HepG2 (cell line): Measurements from ENCODE around the gene CARMIL1. TPM values are rescaled to one million over a fixed set of nuclear protein-coding genes. Genes with fewer than 3 reads are reported as not detected.

Experiments used
- ATAC-seq: fragments of 200-7000 bp; cut with Tn5 transposase; 3 replicates; pipeline ENCODE4 v1.9.1; 2020; ENCODE audit warnings: mild to moderate bottlenecking, moderate library complexity
- BruUV-seq: library from RNA; stranded (reverse); fragments of 400-500 nt; replicated peaks from 2 replicates; lab custom pipeline; 2021; lab: Mats Ljungman, UMichigan
- CTCF ChIA-PET: fragments of 300-600 bp; formaldehyde crosslinking; extraction: SDS; loops from one replicate; lab custom pipeline; 2021; ENCODE audit warnings: low total read pairs, inconsistent platforms, low intra/inter-chr PET ratio; lab: Yijun Ruan, JAX
- POLR2A ChIA-PET: fragments of 350-600 bp; sonication (Branson Sonifier 250); formaldehyde crosslinking; loops from one replicate; lab custom pipeline; 2020; ENCODE audit warnings: antibody characterized with exemption, inconsistent platforms; lab: Yijun Ruan, JAX
- DNase-seq: peaks from one replicate; pipeline ENCODE4 v3.0.0-alpha.2; 2015; ENCODE audit warnings: low spot score
- FAIRE-seq: peaks from 3 replicates; lab custom pipeline; 2011; peaks lifted over from hg19 to GRCh38; lab: Jason Lieb, UNC
- H2AFZ ChIP-seq: one replicate; pipeline ENCODE4 v1.6.1; 2011; ENCODE audit warnings: low read length, inconsistent platforms
- H3K27ac ChIP-seq: fragments of 300-600 bp; 3 replicates; pipeline ENCODE4 v1.8.0; 2011; ENCODE audit warnings: mixed run types, mild to moderate bottlenecking, mixed read lengths, low read length, inconsistent platforms; ENCODE audit not compliant: insufficient read depth; ENCODE audit errors: extremely low read length
- H3K27me3 ChIP-seq, 2 experiments: fragments of 200-600 bp in 1 of 2; 2 replicates in 1 of 2; 3 replicates in 1 of 2; pipeline versions ENCODE4 v1.6.0 to v1.8.0; 2011; ENCODE audit warnings: low read length in 2 of 2, mild to moderate bottlenecking in 2 of 2, moderate library complexity in 2 of 2, inconsistent platforms in 1 of 2; ENCODE audit not compliant: insufficient read depth in 2 of 2, control insufficient read depth in 1 of 2
- H3K36me3 ChIP-seq, 2 experiments: fragments of 200-600 bp in 1 of 2; replicated peaks in 1 of 2; 2 replicates in 1 of 2; 3 replicates in 1 of 2; pipeline versions ENCODE4 v1.5.1 to v1.8.0; 2011; ENCODE audit warnings: low read length in 2 of 2, inconsistent platforms in 1 of 2; ENCODE audit not compliant: insufficient read depth in 2 of 2, control insufficient read depth in 1 of 2
- H3K4me1 ChIP-seq: 2 replicates; pipeline ENCODE4 v1.5.1; 2012; ENCODE audit warnings: low read length, inconsistent platforms; ENCODE audit not compliant: insufficient read depth
- H3K4me2 ChIP-seq: 2 replicates; pipeline ENCODE4 v1.6.0; 2011; ENCODE audit warnings: low read depth, low read length, inconsistent platforms
- H3K4me3 ChIP-seq, 3 experiments: fragments of 200-600 bp in 1 of 3; sonication (generic), shearing (Covaris generic) in 1 of 3; replicated peaks in 1 of 3; 2 replicates each; pipeline ENCODE4 v1.5.1; 2011 to 2016; ENCODE audit warnings: low read length in 3 of 3, inconsistent platforms in 2 of 3, low read depth in 2 of 3, mild to moderate bottlenecking in 2 of 3, control low read depth in 1 of 3, mixed read lengths in 1 of 3; ENCODE audit not compliant: insufficient read depth in 1 of 3
- H3K79me2 ChIP-seq: one replicate; pipeline ENCODE4 v1.6.1; 2011; ENCODE audit warnings: low read length, inconsistent platforms; ENCODE audit not compliant: insufficient read depth
- H3K9ac ChIP-seq: 2 replicates; pipeline ENCODE4 v1.6.0; 2011; ENCODE audit warnings: mild to moderate bottlenecking, low read depth, low read length, inconsistent platforms; ENCODE audit not compliant: insufficient read depth
- H3K9me3 ChIP-seq: 2 replicates; pipeline ENCODE4 v1.5.1; 2012; ENCODE audit warnings: mild to moderate bottlenecking, low read length
- H4K20me1 ChIP-seq: 2 replicates; pipeline ENCODE4 v1.6.0; 2011; ENCODE audit warnings: inconsistent platforms, mild to moderate bottlenecking, low read length, moderate library complexity; ENCODE audit not compliant: insufficient read depth
- ATF5 ChIP-seq: sonication (generic); formaldehyde crosslinking; IDR thresholded peaks from 2 replicates; pipeline ENCODE4 v1.4.0; 2020; ENCODE audit warnings: mild to moderate bottlenecking, low read depth, missing genetic modification reagents
- EEA1 ChIP-seq: sonication (generic); formaldehyde crosslinking; IDR thresholded peaks from 2 replicates; pipeline ENCODE4 v1.5.1; 2020; ENCODE audit warnings: mild to moderate bottlenecking, missing genetic modification reagents, borderline replicate concordance
- JDP2 ChIP-seq: sonication (generic); formaldehyde crosslinking; IDR thresholded peaks from 2 replicates; pipeline ENCODE4 v1.8.1; 2022; ENCODE audit warnings: missing genetic modification reagents, borderline replicate concordance
- KAT2B ChIP-seq: fragments of 150-350 bp; IDR thresholded peaks from 2 replicates; pipeline ENCODE4 v1.6.1; 2014; ENCODE audit warnings: low read depth, low read length, borderline replicate concordance
- LRRFIP1 ChIP-seq: sonication (generic); formaldehyde crosslinking; conservative IDR thresholded peaks from 2 replicates; pipeline ENCODE4 v1.4.0; 2020; ENCODE audit warnings: missing genetic modification reagents
- NFKBIZ ChIP-seq: IDR thresholded peaks from 2 replicates; pipeline ENCODE4 v1.6.1; 2018; ENCODE audit warnings: missing genetic modification reagents, missing compliant biosample characterization
- SIN3B ChIP-seq: fragments of 150-350 bp; IDR thresholded peaks from 2 replicates; pipeline ENCODE4 v1.6.1; 2014; ENCODE audit warnings: low read length
- STAG1 ChIP-seq: sonication (generic); formaldehyde crosslinking; IDR thresholded peaks from 2 replicates; pipeline ENCODE4 v1.4.0; 2020; ENCODE audit warnings: missing genetic modification reagents
- TRAFD1 ChIP-seq: sonication (generic); formaldehyde crosslinking; IDR thresholded peaks from 2 replicates; pipeline ENCODE4 v1.5.1; 2020; ENCODE audit warnings: missing genetic modification reagents, mild to moderate bottlenecking, borderline replicate concordance
- TRIM24 ChIP-seq: sonication (generic); formaldehyde crosslinking; IDR thresholded peaks from 2 replicates; pipeline ENCODE4 v1.8.0; 2022; ENCODE audit warnings: mild to moderate bottlenecking, missing genetic modification reagents
- USF2 ChIP-seq, 2 experiments: sonication (generic) in 1 of 2; formaldehyde crosslinking in 1 of 2; IDR thresholded peaks; 2 replicates each; pipeline versions ENCODE4 v1.5.1 to v1.6.1; 2011 to 2020; ENCODE audit warnings: borderline replicate concordance in 1 of 2, low read depth in 1 of 2, low read length in 1 of 2, mild to moderate bottlenecking in 1 of 2, missing genetic modification reagents in 1 of 2, moderate library complexity in 1 of 2
- ZBTB25 ChIP-seq: IDR thresholded peaks from 2 replicates; pipeline ENCODE4 v1.6.1; 2018; ENCODE audit warnings: missing genetic modification reagents
- ZSCAN25 ChIP-seq: sonication (generic); formaldehyde crosslinking; IDR thresholded peaks from 2 replicates; pipeline ENCODE4 v1.8.0; 2022; ENCODE audit warnings: mild to moderate bottlenecking, missing genetic modification reagents
- WGBS: methylation state at CpG from one replicate; pipeline ENCODE4 v1.1.6; 2017; ENCODE audit warnings: low lambda C conversion rate; 5-methylcytosine and 5-hydroxymethylcytosine counted together
- in situ Hi-C: cut with HindIII; loops from 2 replicates; pipeline ENCODE4 v1.10.0; 2017; ENCODE audit warnings: low pct_unique_long_range_greater_than_20kb; ENCODE audit not compliant: extremely low pct_ligation_motif_present
- intact Hi-C: fragments of 100-400 bp; cut with micrococcal nuclease; formaldehyde crosslinking; loops from one replicate; pipeline ENCODE4 v1.10.0; 2022; ENCODE audit not compliant: unreplicated experiment
- polyA plus RNA-seq, 8 experiments: library from polyadenylated mRNA; depleted of rRNA in 3 of 8; stranded (reverse) in 7 of 8; unstranded in 1 of 8; fragments of >200 nt; fragmentation: Illumina TruSeq in 4 of 8; extraction: Trizol in 4 of 8; gene quantifications; 2 replicates each; pipeline versions ENCODE4 v1.2.1 to v1.2.3, GENCODE V29; 2011 to 2016; ENCODE audit warnings: low read depth in 4 of 8, missing spikeins in 1 of 8, mixed read lengths in 1 of 8; ENCODE audit not compliant: insufficient read depth in 1 of 8
- total RNA-seq, 5 experiments: library from RNA; depleted of rRNA; stranded (reverse); fragments of >200 nt; fragmentation: Illumina TruSeq; extraction: Trizol; gene quantifications; 2 replicates each; pipeline ENCODE4 v1.2.3, GENCODE V29; 2016; ENCODE audit warnings: low read depth in 1 of 5

CARMIL1 gene
- total and polyA plus RNA-seq, 2 of the 13 experiments (the other 11 are each of a cell fraction or from before 2014, with no cell fraction given) = 1.8 to 2.6 TPM

GRCh38 chr6:25295651-25296050, 16.5 kb downstream of the CARMIL1 start (continued):
- no peak for TF ChIP-seq TRAFD1 (CRISPR knock-in tag)

GRCh38 chr6:25296217-25296905, 17.2 kb downstream of the CARMIL1 start:
- DNase-seq (no peak), ATAC-seq (no peak), FAIRE-seq (no peak)
- Histone ChIP-seq H3K4me1 (no peaks in the 10 kb centered on the region), H3K27me3 (no peaks in the 10 kb centered on the region), H3K27ac (no peak overlapping the region), H4K20me1 (no peaks in the 10 kb centered on the region), H3K4me3 (no peak overlapping the region), H3K79me2 (no peaks in the 10 kb centered on the region), H3K4me2 (no peak overlapping the region), H2AFZ (no peak overlapping the region), H3K9me3 (no peaks in the 10 kb centered on the region), H3K36me3 (no peaks in the 10 kb centered on the region), H3K9ac (no peak overlapping the region)
- BruUV-seq = no TSS peak
- CTCF ChIA-PET = no interaction called here
- POLR2A ChIA-PET = no interaction called here
- in situ Hi-C loops = no loop called here
- intact Hi-C loops = no loop called here
- WGBS = 84% methylated on average over 2 of the region's 2 CpGs
- no peak for TF ChIP-seq STAG1 (CRISPR knock-in tag)
- no peak for TF ChIP-seq JDP2 (CRISPR knock-in tag)
- no peak for TF ChIP-seq LRRFIP1 (CRISPR knock-in tag)
- TF ChIP-seq ATF5 = no peak
- no peak for TF ChIP-seq ZSCAN25 (CRISPR knock-in tag)
- TF ChIP-seq NFKBIZ (CRISPR knock-in tag) = no peak
- TF ChIP-seq EEA1 (CRISPR knock-in tag) = no peak
- no peak for TF ChIP-seq ZBTB25
- TF ChIP-seq SIN3B = no peak
- no peak for TF ChIP-seq TRIM24 (CRISPR knock-in tag)
- TF ChIP-seq USF2 (IDR thresholded peaks at IDR 0.05; ENCODE audit: low read depth, low read length) = no peak
- no peak for TF ChIP-seq USF2 (CRISPR knock-in tag; IDR thresholded peaks at IDR 0.05; ENCODE audit: borderline replicate concordance)
- no peak for TF ChIP-seq KAT2B
